Glutamatergic neuron (in vitro differentiated cells): Measurements from ENCODE around the gene LYL1. TPM values are rescaled to one million over a fixed set of nuclear protein-coding genes. Genes with fewer than 3 reads are reported as not detected.

ENCODE experiments used
- DNase-seq: peaks from one replicate; pipeline ENCODE4 v3.0.0; 2022
- H3K27ac Mint-ChIP-seq: one replicate; pipeline ENCODE4 v1.8.0; 2020; ENCODE audit warnings: mild to moderate bottlenecking, mixed read lengths, inconsistent platforms; ENCODE audit not compliant: unreplicated experiment
- H3K27me3 Mint-ChIP-seq: one replicate; pipeline ENCODE4 v1.8.0; 2020; ENCODE audit warnings: mild to moderate bottlenecking, moderate library complexity, mixed read lengths, inconsistent platforms; ENCODE audit not compliant: unreplicated experiment
- H3K36me3 Mint-ChIP-seq: one replicate; pipeline ENCODE4 v1.8.0; 2020; ENCODE audit warnings: mild to moderate bottlenecking, mixed read lengths, inconsistent platforms; ENCODE audit not compliant: unreplicated experiment
- H3K4me1 Mint-ChIP-seq: one replicate; pipeline ENCODE4 v1.8.0; 2020; ENCODE audit warnings: mild to moderate bottlenecking, low read depth, mixed read lengths, inconsistent platforms; ENCODE audit not compliant: unreplicated experiment
- H3K4me3 Mint-ChIP-seq: one replicate; pipeline ENCODE4 v1.8.0; 2020; ENCODE audit warnings: mild to moderate bottlenecking, mixed read lengths, inconsistent platforms; ENCODE audit not compliant: unreplicated experiment
- H3K9me3 Mint-ChIP-seq: one replicate; pipeline ENCODE4 v1.8.0; 2020; ENCODE audit warnings: mild to moderate bottlenecking, moderate library complexity, mixed read lengths, inconsistent platforms; ENCODE audit not compliant: unreplicated experiment
- CTCF ChIP-seq: fragments of 200-600 bp; sonication (generic); IDR thresholded peaks from one replicate; pipeline ENCODE4 v1.5.0; 2021; ENCODE audit not compliant: partially characterized antibody, unreplicated experiment
- total RNA-seq: library from RNA; stranded (reverse); fragmentation: NEBNext Ultra II Directional; extraction: Animal tissue kit (Norgen Biotek cat#: 25700); gene quantifications from one replicate; pipeline ENCODE4 v1.2.1, GENCODE V29; 2021; ENCODE audit not compliant: unreplicated experiment

The LYL1 gene
- total RNA-seq, 1 donor from 2014 or later, result 1.3 TPM

- peaks cover 8% of the 10 kb centered on the region for H3K9me3 Mint-ChIP-seq
- no peaks in the 10 kb centered on the region for H3K36me3 Mint-ChIP-seq
- H3K4me1 Mint-ChIP-seq, result peaks cover 25% of the 10 kb centered on the region
- no peak overlapping the region for H3K27ac Mint-ChIP-seq
- no peak for DNase-seq
- TF ChIP-seq CTCF, result no peak
- H3K27me3 Mint-ChIP-seq, result peaks cover 6% of the 10 kb centered on the region
- H3K4me3 Mint-ChIP-seq, result peak overlapping the region; percentile 42
Observed at GRCh38 chr19:13056052-13056660, 46.5 kb downstream of the LYL1 start.

- TF ChIP-seq CTCF, result no peak
- peak; percentile 73 for DNase-seq
- Mint-ChIP-seq H3K27me3 (peaks cover 11% of the 10 kb centered on the region), H3K9me3 (peaks cover 11% of the 10 kb centered on the region), H3K4me3 (peak overlapping the region; percentile 42), H3K27ac (peak overlapping the region; percentile 48), H3K4me1 (peaks cover 29% of the 10 kb centered on the region), H3K36me3 (no peaks in the 10 kb centered on the region)
Observed at GRCh38 chr19:13055213-13056051, 47.2 kb downstream of the LYL1 start.

GRCh38 chr19:13054626-13055212 lies 47.9 kb downstream of the LYL1 start:
- H3K27ac Mint-ChIP-seq, result peak overlapping the region; percentile 17

GRCh38 chr19:13053761-13054625 lies 48.7 kb downstream of the LYL1 start:
- Mint-ChIP-seq H3K4me1 (peaks cover 30% of the 10 kb centered on the region), H3K36me3 (no peaks in the 10 kb centered on the region)

More at GRCh38 chr19:13054626-13055212, 47.9 kb downstream of the LYL1 start:
- H3K36me3 Mint-ChIP-seq, result no peaks in the 10 kb centered on the region
- H3K4me3 Mint-ChIP-seq, result no peak overlapping the region
- H3K9me3 Mint-ChIP-seq, result peaks cover 11% of the 10 kb centered on the region
- TF ChIP-seq CTCF, result no peak
- H3K4me1 Mint-ChIP-seq, result peaks cover 32% of the 10 kb centered on the region
- DNase-seq, result no peak
- H3K27me3 Mint-ChIP-seq, result peaks cover 11% of the 10 kb centered on the region

More at GRCh38 chr19:13053761-13054625, 48.7 kb downstream of the LYL1 start:
- H3K27ac Mint-ChIP-seq, result no peak overlapping the region
- H3K9me3 Mint-ChIP-seq, result peaks cover 7% of the 10 kb centered on the region
- TF ChIP-seq CTCF, result no peak
- DNase-seq, result peak; percentile 44
- peaks cover 11% of the 10 kb centered on the region for H3K27me3 Mint-ChIP-seq
- H3K4me3 Mint-ChIP-seq, result no peak overlapping the region
